HG03378 (cell line): ENCODE results near the gene MTF2.

Experiments
- ATAC-seq: cut with Tn5 transposase; IDR thresholded peaks from one replicate; pipeline ENCODE4 v1.9.1; 2021; ENCODE audit warnings: mild to moderate bottlenecking, moderate library complexity; ENCODE audit not compliant: unreplicated experiment

The MTF2 gene

GRCh38 chr1:93179886-93180722, 101.0 kb downstream of the MTF2 start, which contains the start of gene TMED5:
Gene TMED5 (minus strand): TSS chr1:93180413. CDS start chr1:93180242, 171 bp downstream.
- peak; percentile 82 for ATAC-seq

- peak; percentile 14 for ATAC-seq
Observed at GRCh38 chr1:93180723-93181613, 101.9 kb downstream of the MTF2 start, which contains the start of gene CCDC18. Gene CCDC18 (plus strand): TSS chr1:93180724. CDS start chr1:93183362, 2,638 bp downstream.

GRCh38 chr1:93186667-93187066, 107.6 kb downstream of the MTF2 start:
- ATAC-seq = no peak
